GM13977 (cell line): Measurements from ENCODE around the gene IL17REL.

Experiments
- DNase-seq: peaks from one replicate; pipeline ENCODE4 v3.0.0; 2012; ENCODE audit warnings: low spot score
- CTCF ChIP-seq: IDR thresholded peaks from 2 replicates; pipeline ENCODE4 v1.5.1; 2012; ENCODE audit warnings: mild to moderate bottlenecking, control low read depth; ENCODE audit not compliant: insufficient read depth; ENCODE audit errors: extremely low read depth, missing control alignments
- in situ Hi-C: fragments of 300-500 bp; cut with MboI; formaldehyde crosslinking; loops from one replicate; pipeline ENCODE4 v1.12.0; 2022; ENCODE audit warnings: low sequenced_read_pairs, low pct_unique_long_range_greater_than_20kb, mixed read lengths, inconsistent platforms; ENCODE audit not compliant: unreplicated experiment

Gene IL17REL

GRCh38 chr22:49962751-49963646, 49.6 kb downstream of the IL17REL start:
- in situ Hi-C loops: no loop called here
- no peak for DNase-seq
- TF ChIP-seq CTCF: no peak

DNA sequence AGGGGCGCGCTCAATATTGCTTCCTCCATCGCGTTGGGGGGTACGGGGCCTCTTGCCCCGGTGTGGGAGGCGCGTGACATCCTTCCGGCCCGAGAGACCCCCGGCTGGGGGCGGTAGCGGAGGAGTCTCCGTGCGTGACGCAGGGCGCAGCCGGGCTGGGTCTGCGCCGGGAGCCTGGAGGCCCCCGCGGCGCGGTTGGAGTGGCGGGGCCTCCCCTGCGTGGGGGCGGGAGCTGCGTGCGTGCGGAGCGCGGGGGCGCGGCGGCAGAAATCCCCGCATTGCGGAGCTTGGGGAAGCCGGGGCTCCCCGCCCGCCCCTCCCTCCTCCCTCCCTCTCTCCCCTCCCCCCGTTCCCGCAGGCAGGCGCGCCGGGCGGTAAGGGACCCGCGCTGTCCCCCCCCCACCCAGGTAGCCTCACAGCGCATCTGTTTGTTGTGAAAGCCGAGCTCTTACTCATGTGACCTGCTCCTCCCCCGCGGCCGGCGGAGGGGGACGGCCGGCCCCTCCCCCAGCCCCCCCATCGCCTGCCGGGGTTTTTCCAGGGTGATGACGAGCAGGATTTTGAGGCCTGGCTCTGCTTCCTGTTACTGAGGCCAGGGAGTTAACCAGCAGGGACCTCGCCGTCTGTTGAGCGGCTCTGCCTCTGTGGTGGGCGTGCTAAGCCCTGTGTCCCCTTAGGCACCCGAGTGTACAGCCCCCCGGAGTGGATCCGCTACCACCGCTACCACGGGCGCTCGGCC, 50.4 kb downstream of the IL17REL start:
- in situ Hi-C loops: no loop called here
- no peak for TF ChIP-seq CTCF
- DNase-seq: peak; percentile 91

GRCh38 chr22:49961601-49962011, 51.0 kb downstream of the IL17REL start:
- in situ Hi-C loops: no loop called here
- peak; percentile 57 for DNase-seq
- TF ChIP-seq CTCF: no peak

GRCh38 chr22:49961005-49961600, 51.5 kb downstream of the IL17REL start:
- TF ChIP-seq CTCF: peak; percentile 16
- DNase-seq: peak; percentile 63
- in situ Hi-C loops: no loop called here

DNA sequence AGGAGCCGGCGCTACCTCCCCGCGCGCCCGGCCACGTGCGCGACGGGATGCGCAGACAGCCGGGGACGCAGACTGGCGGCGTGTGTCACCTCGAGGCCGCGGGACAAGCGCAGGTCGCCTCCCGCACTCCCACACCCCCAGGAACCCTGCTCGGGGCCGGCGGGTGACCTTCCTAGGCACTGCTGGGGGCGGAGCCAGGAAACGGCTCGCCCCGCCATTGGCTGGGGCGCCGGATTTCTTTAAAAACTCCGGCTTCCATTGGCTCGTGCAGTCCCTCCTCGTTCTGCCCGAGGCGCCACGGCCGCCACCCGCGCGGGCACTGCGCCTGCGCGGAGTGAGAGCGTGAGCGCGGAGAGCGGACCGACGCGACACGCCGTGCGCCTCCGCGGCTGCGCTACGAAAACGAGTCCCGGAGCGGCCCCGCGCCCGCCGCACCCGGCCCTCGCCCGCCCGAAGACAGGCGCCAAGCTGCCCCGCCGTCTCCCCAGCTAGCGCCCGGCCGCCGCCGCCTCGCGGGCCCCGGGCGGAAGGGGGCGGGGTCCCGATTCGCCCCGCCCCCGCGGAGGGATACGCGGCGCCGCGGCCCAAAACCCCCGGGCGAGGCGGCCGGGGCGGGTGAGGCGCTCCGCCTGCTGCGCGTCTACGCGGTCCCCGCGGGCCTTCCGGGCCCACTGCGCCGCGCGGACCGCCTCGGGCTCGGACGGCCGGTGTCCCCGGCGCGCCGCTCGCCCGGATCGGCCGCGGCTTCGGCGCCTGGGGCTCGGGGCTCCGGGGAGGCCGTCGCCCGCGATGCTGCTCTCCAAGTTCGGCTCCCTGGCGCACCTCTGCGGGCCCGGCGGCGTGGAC, 52.2 kb downstream of the IL17REL start, which contains the start of gene PIM3:
Gene PIM3, plus strand, starts transcription at position 614 of the 846 bp plus-strand sequence. Its CDS starts 176 bp downstream, at position 790.
- DNase-seq: peak; percentile 99
- TF ChIP-seq CTCF: no peak
- in situ Hi-C loops: no loop called here

DNA sequence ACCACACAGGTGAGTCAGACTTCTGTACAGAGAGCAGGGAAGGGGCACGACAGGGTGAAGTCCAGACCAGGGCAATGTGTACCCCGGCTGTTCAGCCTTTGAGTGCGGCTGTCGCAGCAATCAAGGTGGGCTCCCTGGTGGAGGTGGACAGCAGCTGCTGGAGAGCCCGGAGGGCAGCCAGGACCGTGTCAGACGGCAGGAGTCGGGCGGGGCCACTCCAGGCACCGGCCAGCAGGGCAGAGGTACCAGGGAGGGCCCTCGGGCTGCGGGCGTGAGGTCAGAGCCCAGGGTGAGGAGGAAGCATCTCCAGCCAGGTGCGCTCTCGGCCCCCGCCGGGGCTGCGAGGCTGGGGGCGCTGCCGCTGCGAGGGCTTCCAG, 52.8 kb downstream of the IL17REL start:
- no peak for TF ChIP-seq CTCF
- in situ Hi-C loops: no loop called here
- no peak for DNase-seq
